ENCODE measurements around the gene SHROOM4.

GRCh38 chrX:50668860-50669259, 145.1 kb downstream of the SHROOM4 start:
- no peak for TF ChIP-seq FOXJ3 (CRISPR knock-in tag; IDR thresholded peaks at IDR 0.05; ENCODE audit: borderline replicate concordance)
- no peak for TF ChIP-seq ATF3 (CRISPR knock-in tag; conservative IDR thresholded peaks at IDR 0.05)
- no peak for TF ChIP-seq JUN (CRISPR knock-in tag; IDR thresholded peaks at IDR 0.05)
- TF ChIP-seq CTCF (IDR thresholded peaks at IDR 0.05), result no peak
- TF ChIP-seq ELF4 (CRISPR knock-in tag; IDR thresholded peaks at IDR 0.05; ENCODE audit: low read depth), result no peak
- no peak for TF ChIP-seq SMAD3 (CRISPR knock-in tag; IDR thresholded peaks at IDR 0.05; ENCODE audit: borderline replicate concordance)
- no peak for TF ChIP-seq CDX4 (CRISPR knock-in tag; IDR thresholded peaks at IDR 0.05; ENCODE audit: borderline replicate concordance)
- no peak for TF ChIP-seq STAT6 (CRISPR knock-in tag; conservative IDR thresholded peaks at IDR 0.05; ENCODE audit: low read depth)
- no peak for TF ChIP-seq ATF2 (CRISPR knock-in tag; IDR thresholded peaks at IDR 0.05; ENCODE audit: borderline replicate concordance, low read depth)
- no peak for TF ChIP-seq ZBTB43 (CRISPR knock-in tag; IDR thresholded peaks at IDR 0.05)
- TF ChIP-seq NR2C2 (CRISPR knock-in tag; IDR thresholded peaks at IDR 0.05), result no peak
- no peak for TF ChIP-seq PREB (CRISPR knock-in tag; IDR thresholded peaks at IDR 0.05; ENCODE audit: borderline replicate concordance)
- no peak for TF ChIP-seq IRF1 (CRISPR knock-in tag; IDR thresholded peaks at IDR 0.05)

Data from WTC11 (cell line).